ENCODE measurements around the gene AMBRA1. TPM values are rescaled to one million over a fixed set of nuclear protein-coding genes. Genes with fewer than 3 reads are reported as not detected.
"Not testable (repeated sequence)": the region's sequence is repeated elsewhere in the genome, so short reads cannot be mapped to it uniquely, and the experiment has no call there.

The AMBRA1 gene
- total and polyA plus RNA-seq, 2 experiments from 2014 or later: 10.5 to 52.7 TPM

DNA sequence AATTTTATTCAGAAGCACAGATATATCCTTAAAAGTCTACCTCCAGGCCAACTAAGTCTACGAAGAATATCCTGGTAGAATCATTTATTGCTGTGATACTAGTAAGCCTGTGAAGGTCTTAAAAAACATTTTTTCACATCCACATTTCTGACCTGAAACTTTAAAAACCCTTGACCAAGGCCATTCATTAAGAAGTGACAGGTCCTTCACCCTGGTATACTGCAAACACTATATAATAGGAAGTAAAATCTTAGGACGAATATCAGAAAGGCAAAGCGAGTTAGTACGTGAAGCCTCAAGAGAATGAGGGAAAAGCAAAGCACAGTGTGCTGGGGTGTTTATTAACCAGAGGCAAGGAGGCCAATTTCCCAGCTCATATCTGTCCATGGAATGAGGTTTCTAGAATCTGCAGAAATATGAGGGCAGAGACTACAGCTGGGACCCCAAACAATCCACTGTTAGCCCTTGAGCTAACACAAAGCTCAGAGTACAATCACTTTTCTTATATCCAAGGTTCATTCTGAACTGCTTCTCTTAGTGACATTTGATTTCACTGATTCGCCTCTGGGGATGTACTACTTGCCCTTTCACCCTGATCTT lies 71.0 kb downstream of the AMBRA1 start:
- Histone ChIP-seq H3K9me3 (ENCODE audit: low read depth) (no peaks in the 10 kb centered on the region), H3K4me1 (ENCODE audit: low read depth) (peaks cover 19% of the 10 kb centered on the region), H3K4me3 (no peak overlapping the region), H3K27ac (peak overlapping the region; percentile 11), H3K27me3 (no peaks in the 10 kb centered on the region), H3K36me3 (no peaks in the 10 kb centered on the region)
- TF ChIP-seq, protein P1, sequence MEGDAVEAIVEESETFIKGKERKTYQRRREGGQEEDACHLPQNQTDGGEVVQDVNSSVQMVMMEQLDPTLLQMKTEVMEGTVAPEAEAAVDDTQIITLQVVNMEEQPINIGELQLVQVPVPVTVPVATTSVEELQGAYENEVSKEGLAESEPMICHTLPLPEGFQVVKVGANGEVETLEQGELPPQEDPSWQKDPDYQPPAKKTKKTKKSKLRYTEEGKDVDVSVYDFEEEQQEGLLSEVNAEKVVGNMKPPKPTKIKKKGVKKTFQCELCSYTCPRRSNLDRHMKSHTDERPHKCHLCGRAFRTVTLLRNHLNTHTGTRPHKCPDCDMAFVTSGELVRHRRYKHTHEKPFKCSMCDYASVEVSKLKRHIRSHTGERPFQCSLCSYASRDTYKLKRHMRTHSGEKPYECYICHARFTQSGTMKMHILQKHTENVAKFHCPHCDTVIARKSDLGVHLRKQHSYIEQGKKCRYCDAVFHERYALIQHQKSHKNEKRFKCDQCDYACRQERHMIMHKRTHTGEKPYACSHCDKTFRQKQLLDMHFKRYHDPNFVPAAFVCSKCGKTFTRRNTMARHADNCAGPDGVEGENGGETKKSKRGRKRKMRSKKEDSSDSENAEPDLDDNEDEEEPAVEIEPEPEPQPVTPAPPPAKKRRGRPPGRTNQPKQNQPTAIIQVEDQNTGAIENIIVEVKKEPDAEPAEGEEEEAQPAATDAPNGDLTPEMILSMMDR (IDR thresholded peaks at IDR 0.05; ENCODE audit: low read depth, low read length): no peak
- DNase-seq (ENCODE audit: low read depth in 1 of 2, low spot score in 1 of 2): no peak

- H3K27me3 ChIP-seq: no peaks in the 10 kb centered on the region
- no peak overlapping the region for H3K27ac ChIP-seq
- H3K4me1 ChIP-seq (ENCODE audit: low read depth): peaks cover 19% of the 10 kb centered on the region
- TF ChIP-seq, protein P1 (IDR thresholded peaks at IDR 0.05; ENCODE audit: low read depth, low read length): peak; percentile 11
- H3K4me3 ChIP-seq: no peak overlapping the region
- no peaks in the 10 kb centered on the region for H3K36me3 ChIP-seq
- peak in 1 of 2 donors; percentile 21 for DNase-seq (ENCODE audit: low read depth in 1 of 2, low spot score in 1 of 2)
- no peaks in the 10 kb centered on the region for H3K9me3 ChIP-seq (ENCODE audit: low read depth)
Observed at GRCh38 chr11:46521961-46522681, 71.7 kb downstream of the AMBRA1 start.

DNA sequence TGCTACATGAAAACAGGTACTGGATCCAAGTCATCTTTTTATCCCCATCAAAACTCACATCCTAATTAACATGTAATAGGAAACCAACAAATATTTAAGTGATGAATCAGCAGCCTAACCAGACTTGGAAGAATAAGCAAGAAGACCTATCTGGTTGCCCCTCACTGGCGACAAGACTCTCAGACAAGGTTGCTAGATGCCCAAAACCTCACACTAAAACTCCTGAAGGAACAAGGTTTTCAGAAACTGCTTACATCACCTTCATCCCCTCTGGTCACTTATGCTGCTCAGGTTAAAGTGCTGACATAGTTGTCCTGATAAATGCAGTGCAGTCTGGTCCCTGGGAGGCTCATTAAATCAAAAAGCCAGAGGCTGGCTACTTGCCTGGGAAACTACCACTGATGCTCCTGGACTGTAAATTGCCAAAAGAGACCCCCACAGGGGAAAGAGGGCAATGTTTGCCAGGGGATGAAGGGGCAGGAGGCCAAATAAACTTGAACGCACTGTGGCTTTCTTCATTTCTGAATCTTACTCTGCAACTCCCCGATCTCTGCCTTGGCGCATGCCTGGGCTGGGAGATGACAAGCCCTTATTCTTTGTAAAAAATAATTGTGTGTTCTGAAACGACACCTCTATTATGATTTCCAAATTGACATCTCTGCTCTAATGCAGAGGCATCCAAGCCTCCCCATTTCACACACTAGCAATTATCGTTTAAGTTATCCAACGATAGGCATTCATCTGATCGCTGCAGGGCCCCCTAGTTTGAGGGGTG lies 72.7 kb downstream of the AMBRA1 start:
- DNase-seq (ENCODE audit: low read depth in 1 of 2, low spot score in 1 of 2): peak in 1 of 2 donors; percentile 59
- Histone ChIP-seq H3K4me3 (no peak overlapping the region), H3K36me3 (no peaks in the 10 kb centered on the region), H3K27me3 (no peaks in the 10 kb centered on the region), H3K27ac (no peak overlapping the region), H3K9me3 (ENCODE audit: low read depth) (no peaks in the 10 kb centered on the region), H3K4me1 (ENCODE audit: low read depth) (peaks cover 19% of the 10 kb centered on the region)
- TF ChIP-seq, protein P1 (IDR thresholded peaks at IDR 0.05; ENCODE audit: low read depth, low read length): no peak

DNA sequence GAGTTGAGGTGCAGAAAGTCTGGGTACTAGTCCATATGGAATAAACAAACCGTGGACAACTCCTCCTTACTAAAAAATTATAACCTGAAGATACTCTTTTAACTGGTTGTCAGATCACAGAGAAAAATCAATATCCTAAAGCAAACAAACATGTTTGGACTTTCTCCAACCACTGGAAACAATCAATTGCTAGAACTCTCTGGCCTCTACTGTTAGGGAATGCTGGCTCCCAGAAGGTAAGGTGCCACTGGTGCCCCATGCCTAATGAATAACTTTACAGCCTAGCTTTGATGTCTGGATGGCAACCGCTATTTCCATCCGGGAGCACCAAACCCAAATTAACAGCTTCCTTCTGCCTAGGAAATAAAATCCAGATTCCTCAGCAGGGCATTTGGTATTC lies 74.5 kb downstream of the AMBRA1 start:
- no peaks in the 10 kb centered on the region for H3K36me3 ChIP-seq
- H3K4me3 ChIP-seq: no peak overlapping the region
- TF ChIP-seq, protein P1 (IDR thresholded peaks at IDR 0.05; ENCODE audit: low read depth, low read length): no peak
- no peaks in the 10 kb centered on the region for H3K9me3 ChIP-seq (ENCODE audit: low read depth)
- H3K27ac ChIP-seq: no peak overlapping the region
- H3K27me3 ChIP-seq: no peaks in the 10 kb centered on the region
- H3K4me1 ChIP-seq (ENCODE audit: low read depth): peaks cover 19% of the 10 kb centered on the region
- no peak for DNase-seq (ENCODE audit: low read depth in 1 of 2, low spot score in 1 of 2)

DNA sequence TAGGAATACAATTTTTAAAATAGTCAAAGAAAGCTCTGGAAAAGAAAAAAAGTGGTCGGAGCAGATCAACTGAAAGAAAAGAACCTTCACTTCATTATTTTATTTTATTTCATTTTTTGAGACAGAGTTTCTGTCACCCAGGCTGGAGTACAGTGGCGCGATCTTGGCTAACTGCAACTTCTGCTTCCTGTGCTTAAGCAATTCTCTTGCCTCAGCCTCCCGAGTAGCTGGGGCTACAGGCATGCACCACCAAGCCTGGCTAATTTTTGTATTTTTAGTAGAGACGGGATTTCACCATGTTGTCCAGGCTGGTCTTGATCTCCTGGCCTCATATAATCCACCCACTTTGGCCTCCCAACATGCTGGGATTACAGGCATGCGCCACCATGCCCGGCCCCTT lies 74.9 kb downstream of the AMBRA1 start:
- H3K4me1 ChIP-seq (ENCODE audit: low read depth): peaks cover 19% of the 10 kb centered on the region
- not testable (repeated sequence) for H3K9me3 ChIP-seq (ENCODE audit: low read depth); DNase-seq (ENCODE audit: low read depth in 1 of 2, low spot score in 1 of 2); H3K27me3 ChIP-seq; H3K4me3 ChIP-seq; H3K27ac ChIP-seq; H3K36me3 ChIP-seq

Measured in cardiac muscle cell (in vitro differentiated cells and primary cell).